Transverse colon (tissue), 4 donors: Measurements from ENCODE around the gene LAD1.

ENCODE experiments used
- CTCF ChIP-seq, 5 experiments: fragments of 200-600 bp in 3 of 5; fragments of 450-650 bp in 2 of 5; sonication (generic) in 3 of 5; IDR thresholded peaks; 1 replicate in 2 of 5; 2 replicates in 3 of 5; pipeline ENCODE4 v1.5.1; 2016 to 2017; ENCODE audit warnings: antibody characterized with exemption in 5 of 5, inconsistent platforms in 3 of 5, mild to moderate bottlenecking in 2 of 5, moderate library complexity in 1 of 5
- EP300 ChIP-seq: sonication (generic); formaldehyde crosslinking; IDR thresholded peaks from one replicate; pipeline ENCODE4 v1.6.1; 2017; ENCODE audit warnings: antibody characterized with exemption, low read depth
- POLR2A ChIP-seq: fragments of 450-650 bp; IDR thresholded peaks from one replicate; pipeline ENCODE4 v1.6.1; 2016; ENCODE audit warnings: antibody characterized with exemption, mild to moderate bottlenecking, moderate library complexity
- POLR2AphosphoS5 ChIP-seq, 3 donors: sonication (generic); formaldehyde crosslinking; IDR thresholded peaks; one replicate each; pipeline ENCODE4 v1.6.1; 2016; ENCODE audit warnings: antibody characterized with exemption in 3 of 3

- TF ChIP-seq CTCF (IDR thresholded peaks at IDR 0.05) (no peak), POLR2AphosphoS5 (IDR thresholded peaks at IDR 0.05) (no peak), POLR2A (no peak), EP300 (no peak)
Observed at GRCh38 chr1:201378804-201379203, 20.3 kb downstream of the LAD1 start.
